Effector memory CD4-positive, alpha-beta T cell (primary cell): ENCODE data around the gene PRRC2B.

Experiments used
- DNase-seq, 3 donors: peaks; one replicate each; pipeline ENCODE4 v3.0.0-alpha.2; 2020
- H3K27ac ChIP-seq: 2 replicates; pipeline ENCODE4 v1.7.0; 2013; ENCODE audit warnings: mild to moderate bottlenecking, low read length, moderate library complexity; ENCODE audit not compliant: insufficient read depth, poor library complexity, severe bottlenecking
- H3K27me3 ChIP-seq: replicated peaks from 2 replicates; pipeline ENCODE4 v1.7.0; 2013; ENCODE audit warnings: mild to moderate bottlenecking, low read length; ENCODE audit not compliant: insufficient read depth, control insufficient read depth, poor library complexity, severe bottlenecking
- H3K36me3 ChIP-seq: 2 replicates; pipeline ENCODE4 v1.7.0; 2013; ENCODE audit warnings: mild to moderate bottlenecking, low read length, moderate library complexity; ENCODE audit not compliant: control insufficient read depth, insufficient read depth
- H3K4me1 ChIP-seq: 2 replicates; pipeline ENCODE4 v1.7.0; 2013; ENCODE audit warnings: low read length, mild to moderate bottlenecking; ENCODE audit not compliant: control insufficient read depth, insufficient read depth, poor library complexity, severe bottlenecking
- H3K4me3 ChIP-seq: 2 replicates; pipeline ENCODE4 v1.7.0; 2013; ENCODE audit warnings: low read length, low read depth, mild to moderate bottlenecking; ENCODE audit not compliant: insufficient read depth, poor library complexity, severe bottlenecking
- H3K9me3 ChIP-seq: 2 replicates; pipeline ENCODE4 v1.7.0; 2013; ENCODE audit warnings: mild to moderate bottlenecking, low read length, moderate library complexity; ENCODE audit not compliant: control insufficient read depth

PRRC2B gene

GRCh38 chr9:131481441-131482342 lies 87.8 kb downstream of the PRRC2B start:
- no peaks in the 10 kb centered on the region for H3K27me3 ChIP-seq
- peaks cover 93% of the 10 kb centered on the region for H3K36me3 ChIP-seq
- no peak overlapping the region for H3K4me3 ChIP-seq
- no peaks in the 10 kb centered on the region for H3K4me1 ChIP-seq
- no peak overlapping the region for H3K27ac ChIP-seq
- H3K9me3 ChIP-seq, result no peaks in the 10 kb centered on the region
- DNase-seq, result no peak

- Histone ChIP-seq H3K4me1 (no peaks in the 10 kb centered on the region), H3K4me3 (no peak overlapping the region), H3K36me3 (peaks cover 93% of the 10 kb centered on the region), H3K27me3 (no peaks in the 10 kb centered on the region), H3K27ac (no peak overlapping the region), H3K9me3 (no peaks in the 10 kb centered on the region)
- DNase-seq, result no peak
These were observed 88.6 kb downstream of the PRRC2B start for GRCh38 chr9:131482343-131483006.

DNA sequence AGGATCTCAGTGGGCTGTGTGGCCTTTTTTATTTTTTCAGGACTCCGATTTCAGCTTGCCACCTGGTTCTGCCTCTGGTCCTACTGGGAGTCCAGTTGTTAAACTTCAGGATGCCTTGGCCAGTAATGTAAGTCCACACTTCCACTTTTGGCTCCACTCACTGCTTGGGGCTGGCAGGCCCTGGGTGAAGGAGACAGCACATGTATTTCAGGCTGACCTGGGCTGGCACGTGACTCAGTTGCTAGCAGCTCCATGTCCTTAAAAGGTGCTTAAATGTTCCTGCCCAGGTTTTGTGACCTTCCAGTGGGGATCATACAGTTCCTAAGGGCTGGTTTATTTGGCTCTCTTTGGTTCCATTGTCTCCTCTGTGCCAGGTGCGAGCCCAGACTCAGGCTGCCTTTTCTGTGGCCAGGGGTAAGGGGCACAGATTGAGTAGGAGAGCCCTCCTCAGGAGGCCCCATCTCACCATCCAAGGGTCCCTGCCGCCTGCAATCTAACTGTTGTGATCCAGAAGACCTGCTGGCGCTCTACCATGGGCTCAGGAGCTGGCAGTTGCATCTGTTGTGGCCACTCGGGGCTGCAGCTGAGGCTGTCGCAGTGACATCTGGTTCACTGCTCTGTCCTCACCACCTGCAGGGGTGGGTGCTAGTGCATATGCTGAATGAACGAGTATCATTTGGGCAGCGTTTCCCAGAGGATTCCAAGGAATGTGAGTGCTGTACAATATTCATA lies 89.6 kb downstream of the PRRC2B start:
- Histone ChIP-seq H3K9me3 (no peaks in the 10 kb centered on the region), H3K27me3 (no peaks in the 10 kb centered on the region)

DNA sequence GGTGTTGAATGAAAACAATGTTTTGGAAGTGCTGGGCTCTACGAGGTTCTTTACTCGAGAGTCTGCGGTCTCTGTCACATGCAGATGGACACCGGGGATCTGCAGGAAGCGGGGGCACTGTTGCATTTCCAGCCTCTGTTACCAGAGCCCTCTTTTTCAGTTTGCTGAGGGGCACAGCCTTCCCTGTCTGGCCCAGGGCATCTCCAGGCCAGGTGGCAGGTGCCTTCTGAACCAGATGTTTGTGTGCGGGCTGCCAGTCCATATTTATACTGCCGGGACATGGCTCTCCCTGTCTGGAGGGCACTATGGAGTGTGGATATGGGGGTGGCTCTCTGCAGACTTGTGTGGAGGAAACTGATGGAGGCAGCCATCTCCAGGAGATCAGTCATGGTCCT lies 90.2 kb downstream of the PRRC2B start:
- Histone ChIP-seq H3K4me3 (no peak overlapping the region), H3K9me3 (no peaks in the 10 kb centered on the region), H3K27ac (no peak overlapping the region), H3K4me1 (no peaks in the 10 kb centered on the region), H3K36me3 (peaks cover 96% of the 10 kb centered on the region), H3K27me3 (no peaks in the 10 kb centered on the region)
- DNase-seq, result no peak

More for the DNA sequence above, 89.6 kb downstream of the PRRC2B start:
- Histone ChIP-seq H3K36me3 (peaks cover 94% of the 10 kb centered on the region), H3K27ac (no peak overlapping the region), H3K4me3 (no peak overlapping the region), H3K4me1 (no peaks in the 10 kb centered on the region)
- no peak for DNase-seq

DNA sequence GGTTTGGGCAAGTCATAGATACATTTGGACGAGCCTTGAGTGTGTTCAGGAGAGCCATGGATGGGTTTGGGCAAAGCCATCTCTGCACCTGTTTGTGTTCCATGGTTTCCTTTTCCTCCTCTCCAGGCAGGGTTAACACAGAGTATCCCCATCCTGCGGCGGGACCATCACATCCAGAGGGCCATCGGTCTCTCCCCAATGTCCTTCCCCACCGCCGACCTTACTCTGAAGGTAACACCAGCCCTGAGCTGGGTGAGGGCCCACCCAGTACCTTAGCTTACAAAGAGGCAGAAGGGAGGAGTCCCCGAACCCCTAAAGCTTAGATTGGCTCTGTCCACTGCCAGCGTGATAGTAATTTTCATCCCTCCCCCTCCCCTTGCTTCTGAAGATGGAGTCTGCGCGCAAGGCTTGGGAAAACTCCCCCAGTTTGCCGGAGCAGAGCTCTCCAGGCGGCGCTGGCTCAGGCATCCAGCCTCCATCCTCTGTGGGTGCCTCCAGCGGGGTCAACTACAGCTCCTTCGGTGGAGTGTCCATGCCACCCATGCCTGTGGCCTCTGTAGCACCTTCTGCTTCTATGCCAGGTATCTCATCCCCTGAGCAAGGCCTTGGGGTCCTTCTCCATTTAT lies 90.8 kb downstream of the PRRC2B start:
- Histone ChIP-seq H3K27ac (peak overlapping the region; percentile 21), H3K36me3 (peaks cover 96% of the 10 kb centered on the region), H3K27me3 (no peaks in the 10 kb centered on the region), H3K9me3 (no peaks in the 10 kb centered on the region), H3K4me1 (no peaks in the 10 kb centered on the region), H3K4me3 (no peak overlapping the region)
- DNase-seq, result no peak

GRCh38 chr9:131485206-131485605 lies 91.3 kb downstream of the PRRC2B start:
- DNase-seq, result no peak

DNA sequence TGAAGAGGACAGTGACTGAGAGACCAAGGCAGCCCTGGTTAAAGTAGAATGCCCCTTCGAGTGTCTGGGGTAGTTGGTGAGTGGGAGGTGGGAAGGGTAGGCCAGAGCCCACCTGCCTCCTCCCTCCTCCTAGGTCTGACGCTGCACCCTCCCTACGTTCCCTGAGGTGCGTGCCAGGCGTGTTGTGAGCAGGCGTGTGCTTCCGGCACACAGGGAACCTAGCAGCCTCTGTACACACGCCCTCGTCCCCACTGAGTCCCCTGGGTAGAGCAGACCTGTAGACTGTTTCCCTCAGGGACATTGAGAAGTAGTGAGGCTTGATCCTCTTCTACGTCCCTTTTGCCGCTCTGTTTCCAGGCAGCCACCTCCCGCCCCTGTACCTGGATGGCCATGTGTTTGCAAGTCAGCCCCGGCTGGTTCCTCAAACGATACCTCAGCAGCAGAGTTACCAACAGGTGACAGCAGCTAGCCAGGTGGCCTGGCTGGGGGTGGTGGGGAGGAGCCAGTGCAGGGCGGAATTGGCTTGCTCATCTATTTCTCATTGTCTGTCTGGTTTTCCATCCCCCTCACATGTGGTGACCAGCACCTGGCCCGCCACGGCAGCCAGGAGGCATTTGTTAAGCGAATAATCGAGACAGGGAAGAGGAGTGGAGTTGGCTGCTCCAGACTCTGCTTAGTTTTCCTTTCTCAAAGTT lies 92.0 kb downstream of the PRRC2B start:
- H3K4me1 ChIP-seq, result no peaks in the 10 kb centered on the region
- no peak overlapping the region for H3K27ac ChIP-seq
- no peak for DNase-seq
- no peak overlapping the region for H3K4me3 ChIP-seq
- H3K9me3 ChIP-seq, result no peaks in the 10 kb centered on the region
- peaks cover 96% of the 10 kb centered on the region for H3K36me3 ChIP-seq
- no peaks in the 10 kb centered on the region for H3K27me3 ChIP-seq

More at GRCh38 chr9:131485206-131485605, 91.3 kb downstream of the PRRC2B start:
- Histone ChIP-seq H3K9me3 (no peaks in the 10 kb centered on the region), H3K36me3 (peaks cover 96% of the 10 kb centered on the region), H3K27me3 (no peaks in the 10 kb centered on the region), H3K4me3 (no peak overlapping the region), H3K27ac (peak overlapping the region; percentile 21), H3K4me1 (no peaks in the 10 kb centered on the region)

- DNase-seq, result no peak
- Histone ChIP-seq H3K27ac (no peak overlapping the region), H3K9me3 (no peaks in the 10 kb centered on the region), H3K36me3 (peaks cover 100% of the 10 kb centered on the region), H3K4me1 (no peaks in the 10 kb centered on the region), H3K4me3 (no peak overlapping the region), H3K27me3 (no peaks in the 10 kb centered on the region)
These were observed 93.1 kb downstream of the PRRC2B start for GRCh38 chr9:131487001-131487400.

DNA sequence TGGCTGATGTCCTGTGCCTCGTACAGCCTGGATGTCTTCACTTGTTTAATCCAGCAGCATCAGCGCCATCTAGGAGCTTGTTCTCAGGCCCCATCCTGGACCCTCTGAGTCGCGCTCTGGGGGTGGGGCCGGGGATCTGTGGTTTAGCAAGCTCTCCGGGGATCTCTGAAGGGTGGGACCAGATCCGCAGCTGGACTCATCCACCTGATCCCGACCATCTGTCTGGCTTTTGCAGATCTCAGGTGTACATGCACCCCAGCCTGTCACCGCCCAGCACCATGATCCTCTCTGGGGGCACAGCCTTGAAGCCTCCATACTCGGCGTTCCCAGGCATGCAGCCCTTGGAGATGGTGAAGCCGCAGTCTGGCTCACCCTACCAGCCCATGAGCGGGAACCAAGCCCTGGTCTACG lies 93.7 kb downstream of the PRRC2B start:
- Histone ChIP-seq H3K27ac (no peak overlapping the region), H3K27me3 (no peaks in the 10 kb centered on the region), H3K4me3 (no peak overlapping the region), H3K4me1 (no peaks in the 10 kb centered on the region), H3K36me3 (peaks cover 100% of the 10 kb centered on the region), H3K9me3 (no peaks in the 10 kb centered on the region)
- DNase-seq, result no peak
